A673 (cell line): ENCODE results near the gene SMC1A.

Source experiments
- EZH2 ChIP-seq: fragments of 200-600 bp; sonication (generic); IDR thresholded peaks from 2 replicates; pipeline ENCODE4 v1.6.1; 2017; ENCODE audit warnings: borderline replicate concordance, low read depth, mild to moderate bottlenecking, mixed read lengths, antibody characterized with exemption, low read length; ENCODE audit not compliant: poor library complexity, severe bottlenecking
- TF ChIP-seq, protein P1 (sequence below): fragments of 300-800, 200-600 bp; sonication (generic); conservative IDR thresholded peaks from 2 replicates; pipeline ENCODE4 v1.5.1; 2017; ENCODE audit warnings: low read depth, mild to moderate bottlenecking, antibody characterized with exemption, low read length, moderate library complexity, mixed read lengths

DNA sequence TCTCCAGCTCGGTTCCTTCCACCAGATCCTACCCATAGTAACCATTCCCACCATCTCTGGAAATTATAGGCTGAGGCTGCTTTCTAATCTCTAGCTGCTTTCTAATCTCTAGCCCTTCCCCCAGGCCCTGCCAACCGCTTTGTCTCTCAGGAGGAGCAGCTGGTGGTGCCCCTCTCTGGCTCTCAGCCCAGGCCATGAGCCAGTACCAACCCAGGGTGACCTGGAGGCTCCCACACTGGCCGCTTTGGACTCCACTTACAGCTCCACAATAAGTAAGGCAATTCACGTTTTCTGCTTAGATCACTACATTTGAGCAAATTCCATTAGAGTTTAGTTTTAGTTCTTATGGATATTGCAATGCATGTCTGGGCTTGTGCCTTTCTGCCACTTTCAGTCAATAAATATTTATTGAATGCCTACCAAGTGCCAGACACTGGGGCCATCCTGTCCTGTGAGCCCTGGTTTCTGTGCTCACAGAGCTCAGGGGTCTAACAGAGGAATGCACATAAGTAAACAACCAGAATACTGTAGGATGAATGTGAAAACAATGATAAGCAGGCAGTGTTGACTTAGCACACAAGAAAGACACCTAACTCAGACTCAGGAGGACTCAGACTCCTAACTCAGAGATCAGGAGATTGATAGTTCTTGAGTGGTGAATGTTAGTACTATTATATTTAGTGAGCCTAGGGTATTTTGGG, 38.9 kb downstream of the SMC1A start:
- TF ChIP-seq, protein P1, sequence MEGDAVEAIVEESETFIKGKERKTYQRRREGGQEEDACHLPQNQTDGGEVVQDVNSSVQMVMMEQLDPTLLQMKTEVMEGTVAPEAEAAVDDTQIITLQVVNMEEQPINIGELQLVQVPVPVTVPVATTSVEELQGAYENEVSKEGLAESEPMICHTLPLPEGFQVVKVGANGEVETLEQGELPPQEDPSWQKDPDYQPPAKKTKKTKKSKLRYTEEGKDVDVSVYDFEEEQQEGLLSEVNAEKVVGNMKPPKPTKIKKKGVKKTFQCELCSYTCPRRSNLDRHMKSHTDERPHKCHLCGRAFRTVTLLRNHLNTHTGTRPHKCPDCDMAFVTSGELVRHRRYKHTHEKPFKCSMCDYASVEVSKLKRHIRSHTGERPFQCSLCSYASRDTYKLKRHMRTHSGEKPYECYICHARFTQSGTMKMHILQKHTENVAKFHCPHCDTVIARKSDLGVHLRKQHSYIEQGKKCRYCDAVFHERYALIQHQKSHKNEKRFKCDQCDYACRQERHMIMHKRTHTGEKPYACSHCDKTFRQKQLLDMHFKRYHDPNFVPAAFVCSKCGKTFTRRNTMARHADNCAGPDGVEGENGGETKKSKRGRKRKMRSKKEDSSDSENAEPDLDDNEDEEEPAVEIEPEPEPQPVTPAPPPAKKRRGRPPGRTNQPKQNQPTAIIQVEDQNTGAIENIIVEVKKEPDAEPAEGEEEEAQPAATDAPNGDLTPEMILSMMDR: no peak
- TF ChIP-seq EZH2: no peak
